ENCODE measurements around the gene MYO1D. TPM values are rescaled to one million over a fixed set of nuclear protein-coding genes. Genes with fewer than 3 reads are reported as not detected.

The MYO1D gene
- total RNA-seq, 1 donor from 2014 or later = 48.8 TPM

DNA sequence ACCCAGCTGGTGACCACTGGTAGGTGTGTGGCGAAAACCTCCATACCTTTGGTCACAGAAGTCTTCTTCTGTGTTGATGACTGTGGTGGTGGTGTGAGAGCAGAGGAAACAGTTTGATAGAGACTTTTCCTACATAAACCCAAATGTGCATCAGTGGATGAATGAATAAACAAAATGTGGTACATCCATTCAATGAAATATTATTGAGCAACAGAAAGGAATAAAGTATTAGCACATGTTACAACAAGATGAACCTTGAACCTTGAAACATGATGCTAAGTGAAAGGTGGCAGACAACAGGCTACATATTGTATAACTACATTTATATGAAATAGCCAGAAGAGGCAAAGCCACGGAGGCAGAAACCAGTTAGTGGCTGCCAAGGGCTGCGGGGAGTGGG, 374.9 kb downstream of the MYO1D start:
- no peak for DNase-seq

DNA sequence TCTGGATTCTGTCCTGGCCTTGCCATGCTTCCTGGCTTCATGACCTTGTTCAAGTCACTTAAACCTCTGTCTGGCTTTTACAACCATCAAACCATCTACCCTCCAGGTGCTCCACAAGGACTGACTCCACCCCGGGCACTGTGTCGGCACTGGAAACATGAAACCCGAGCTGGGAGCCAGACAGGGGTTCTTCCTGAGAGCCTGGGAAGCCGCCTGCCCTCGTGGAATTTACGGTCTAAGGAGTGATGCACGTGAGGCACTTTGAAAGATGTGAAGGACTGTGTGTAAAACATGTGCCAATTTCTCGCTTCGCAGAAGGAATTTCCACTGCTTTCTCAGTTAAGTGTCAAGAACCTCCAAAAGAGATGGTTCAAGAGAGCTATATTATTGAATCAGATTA, 378.5 kb downstream of the MYO1D start:
- DNase-seq = no peak

DNA sequence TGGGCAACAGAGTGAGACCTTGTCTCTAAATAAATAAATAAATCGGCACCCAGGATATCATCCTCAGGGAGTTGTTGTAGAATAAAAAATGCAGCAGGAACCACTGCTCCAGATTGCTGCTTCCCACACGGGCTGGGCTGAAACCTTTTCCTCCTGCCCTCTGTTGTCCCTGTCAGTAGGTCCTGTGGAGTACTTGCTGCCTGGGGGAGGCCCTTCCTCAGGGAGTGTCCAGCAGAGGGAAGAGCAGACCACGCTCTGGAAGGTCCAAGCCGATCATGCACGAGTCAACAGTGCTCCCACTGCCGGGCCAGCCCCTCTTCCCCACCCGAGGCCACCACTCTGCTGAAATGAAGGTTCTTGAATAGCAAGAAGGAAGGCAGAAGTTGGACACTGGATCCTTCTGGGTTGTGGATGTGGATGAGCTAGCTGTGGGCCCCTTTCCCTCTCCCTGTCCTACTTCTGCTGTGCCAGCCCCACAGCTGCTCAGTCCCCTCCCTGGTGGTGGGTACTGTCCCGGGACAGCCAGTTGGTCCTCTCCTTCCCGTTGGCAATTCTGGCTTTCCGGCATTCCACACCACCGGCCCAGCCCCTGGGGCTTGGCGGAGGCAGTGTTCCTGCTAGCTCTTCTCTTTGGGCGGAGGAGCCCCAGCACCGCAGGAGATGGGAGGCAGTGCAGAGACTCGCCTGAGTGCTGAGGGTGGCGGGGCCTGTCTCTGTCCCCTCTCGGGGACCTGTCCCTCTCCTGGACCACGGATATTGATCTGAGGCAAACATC, 379.3 kb downstream of the MYO1D start:
- DNase-seq = peak; percentile 25

DNA sequence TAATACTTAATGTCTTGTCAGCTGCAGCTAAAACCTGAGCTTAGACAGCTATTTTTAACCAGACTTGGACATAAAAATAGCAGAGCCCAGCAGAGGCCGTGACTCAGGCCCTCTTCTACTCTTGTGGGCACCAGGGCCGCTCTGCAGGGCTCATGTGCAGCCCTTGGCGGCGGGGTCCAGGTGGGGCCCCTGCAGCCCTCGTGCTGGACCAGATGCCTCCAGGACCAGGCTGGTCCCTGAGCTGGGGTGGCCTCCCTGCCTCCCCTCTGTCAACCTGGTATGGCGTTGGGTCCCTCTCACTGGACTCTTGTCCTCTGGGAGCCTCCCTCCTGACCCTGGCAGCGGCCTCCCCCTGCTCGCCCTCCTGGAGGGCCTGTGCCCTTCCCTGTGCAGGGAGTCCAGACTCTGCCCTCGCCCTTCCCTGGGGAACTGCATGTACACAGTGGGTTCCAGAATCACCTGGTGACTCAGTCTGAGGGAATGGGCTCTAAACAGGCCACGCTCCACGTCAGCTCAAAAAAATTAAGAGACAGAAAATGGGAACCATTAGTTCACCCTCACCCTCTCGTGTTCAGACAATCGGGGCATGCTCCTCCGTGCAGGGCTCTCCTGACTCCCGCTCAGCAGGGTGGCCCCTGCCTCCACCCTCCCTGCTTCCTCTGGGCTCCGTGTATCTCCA, 380.4 kb downstream of the MYO1D start:
- no peak for DNase-seq

- DNase-seq = peak; percentile 54
Measured at GRCh38 chr17:32495359-32496231, 381.3 kb downstream of the MYO1D start.

DNA sequence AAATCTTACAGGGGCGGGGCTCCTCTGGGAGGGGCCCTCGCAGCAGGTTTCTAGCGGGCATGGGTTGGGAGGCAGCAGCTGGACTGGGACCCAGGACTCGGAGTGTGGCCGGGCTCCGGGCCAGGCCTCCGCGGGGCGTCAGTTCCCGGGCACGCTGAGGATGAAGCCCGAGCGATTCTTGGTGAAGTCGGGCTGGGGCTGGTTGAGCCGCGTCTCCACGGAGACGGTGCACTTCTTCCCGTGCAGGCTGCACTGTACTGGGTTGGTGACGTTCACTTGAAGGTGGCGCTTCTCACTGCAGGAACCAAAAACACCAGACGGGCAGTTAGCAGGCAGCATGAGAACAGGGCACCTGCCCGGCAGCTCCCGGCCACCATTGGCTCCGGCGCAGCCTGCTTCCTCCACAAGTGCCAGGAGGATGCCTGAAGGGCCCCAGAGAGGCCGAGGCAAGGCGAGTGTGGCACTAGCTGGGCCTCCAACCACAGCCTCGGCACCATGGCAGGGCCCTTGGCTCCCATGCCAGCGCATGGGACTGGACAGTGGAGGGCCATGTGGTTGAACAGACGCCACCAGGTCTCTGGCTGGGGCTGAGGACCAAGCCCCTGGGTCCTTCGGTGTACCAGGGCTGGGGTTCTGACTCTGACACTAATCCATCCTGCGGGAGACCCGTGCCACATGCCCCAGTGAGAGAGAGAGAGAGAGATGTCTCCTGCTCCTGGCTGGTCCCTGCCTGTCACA, 382.1 kb downstream of the MYO1D start:
- DNase-seq = no peak

DNA sequence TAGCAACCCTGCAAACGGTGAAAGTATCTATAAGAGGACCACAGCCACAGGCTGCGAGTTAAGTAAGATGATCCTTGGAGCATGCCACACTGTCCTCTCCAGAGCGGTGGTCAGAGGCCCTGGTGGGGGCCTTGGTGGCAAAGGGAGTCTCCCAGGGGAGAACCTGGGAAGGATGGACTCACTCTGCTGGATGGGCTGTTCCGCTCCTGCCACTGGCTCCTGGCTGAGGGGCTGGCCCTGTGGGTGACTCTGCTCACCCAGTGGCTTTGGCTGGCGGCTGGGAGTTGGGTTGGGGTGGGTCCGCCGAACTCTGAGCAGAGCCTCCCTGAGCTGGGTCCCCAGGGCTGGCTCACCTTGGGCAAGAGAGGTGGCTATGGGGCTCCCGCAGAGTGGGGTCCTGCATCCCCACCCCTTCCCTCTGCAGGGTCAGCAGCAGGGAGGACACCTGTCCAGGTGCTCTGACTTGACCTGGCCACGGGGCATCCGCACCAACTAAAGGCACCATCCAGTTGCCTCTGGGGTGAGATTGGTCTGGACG, 382.9 kb downstream of the MYO1D start:
- no peak for DNase-seq

DNA sequence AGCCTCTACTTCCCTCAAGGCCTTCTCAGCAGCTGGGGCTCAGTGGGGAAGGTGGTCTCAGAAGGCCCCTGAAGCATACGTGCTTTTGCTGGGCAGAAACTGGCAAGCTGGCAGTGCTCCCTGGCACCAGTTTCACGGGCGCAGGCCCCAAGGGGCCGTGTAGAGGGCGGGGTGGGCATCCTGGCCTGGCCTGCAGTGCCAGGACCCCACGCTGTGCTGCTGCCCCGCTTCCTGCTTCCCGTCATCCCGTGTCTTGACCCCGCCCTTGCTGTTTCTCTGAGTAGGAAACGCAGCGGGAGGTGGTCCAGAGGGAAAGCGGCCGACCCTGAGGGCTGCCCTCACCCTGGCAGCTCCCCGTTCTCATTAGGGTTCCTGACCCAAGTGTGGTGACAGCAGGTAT, 383.4 kb downstream of the MYO1D start:
- DNase-seq = no peak

- no peak for DNase-seq
Measured at GRCh38 chr17:32492648-32493289, 384.2 kb downstream of the MYO1D start.

DNA sequence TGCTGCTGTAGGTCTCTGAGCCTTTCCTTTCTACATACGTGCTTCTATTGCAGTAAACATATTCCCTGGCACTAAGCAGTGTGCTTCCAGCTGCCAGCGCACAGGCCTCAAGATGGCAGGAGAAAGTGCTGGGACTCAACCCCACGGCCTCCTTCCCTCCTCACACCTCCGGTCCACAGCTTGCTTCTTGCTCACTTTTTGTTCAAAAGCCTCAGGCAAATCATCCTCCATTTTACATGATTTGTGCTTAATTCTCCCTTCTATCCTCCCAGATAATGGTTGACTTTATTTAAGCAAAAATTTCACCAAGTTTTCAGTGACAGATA, 384.7 kb downstream of the MYO1D start:
- DNase-seq = no peak

- no peak for DNase-seq
Measured at GRCh38 chr17:32491371-32492263, 385.3 kb downstream of the MYO1D start.

DNA sequence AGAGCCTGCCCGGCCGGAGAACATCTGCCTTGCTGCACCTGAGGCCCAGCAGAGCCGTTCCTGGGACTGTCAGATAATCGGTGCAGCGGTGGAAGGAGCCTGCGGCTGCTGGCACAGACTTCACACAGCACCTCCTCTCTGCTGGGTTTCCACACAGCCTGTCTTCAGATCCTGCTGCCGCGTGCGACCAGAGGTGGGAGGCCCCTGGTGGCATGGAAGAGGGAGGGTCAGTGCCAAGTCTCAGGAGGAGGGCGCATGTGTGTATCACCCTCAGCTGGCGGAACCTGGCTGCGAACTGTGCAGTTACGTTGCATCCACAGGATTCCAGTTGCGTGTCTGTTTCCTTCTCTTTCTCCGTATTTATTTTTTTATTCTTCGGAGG, 386.8 kb downstream of the MYO1D start:
- no peak for DNase-seq

GRCh38 chr17:32489320-32490100, 387.4 kb downstream of the MYO1D start:
- no peak for DNase-seq

GRCh38 chr17:32488604-32489180, 388.2 kb downstream of the MYO1D start:
- DNase-seq = no peak

DNA sequence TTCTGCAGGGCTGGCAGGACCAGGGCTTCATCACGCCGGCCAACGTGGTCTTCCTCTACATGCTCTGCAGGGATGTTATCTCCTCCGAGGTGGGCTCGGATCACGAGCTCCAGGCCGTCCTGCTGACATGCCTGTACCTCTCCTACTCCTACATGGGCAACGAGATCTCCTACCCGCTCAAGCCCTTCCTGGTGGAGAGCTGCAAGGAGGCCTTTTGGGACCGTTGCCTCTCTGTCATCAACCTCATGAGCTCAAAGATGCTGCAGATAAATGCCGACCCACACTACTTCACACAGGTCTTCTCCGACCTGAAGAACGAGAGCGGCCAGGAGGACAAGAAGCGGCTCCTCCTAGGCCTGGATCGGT, 388.8 kb downstream of the MYO1D start:
- no peak for DNase-seq

DNA sequence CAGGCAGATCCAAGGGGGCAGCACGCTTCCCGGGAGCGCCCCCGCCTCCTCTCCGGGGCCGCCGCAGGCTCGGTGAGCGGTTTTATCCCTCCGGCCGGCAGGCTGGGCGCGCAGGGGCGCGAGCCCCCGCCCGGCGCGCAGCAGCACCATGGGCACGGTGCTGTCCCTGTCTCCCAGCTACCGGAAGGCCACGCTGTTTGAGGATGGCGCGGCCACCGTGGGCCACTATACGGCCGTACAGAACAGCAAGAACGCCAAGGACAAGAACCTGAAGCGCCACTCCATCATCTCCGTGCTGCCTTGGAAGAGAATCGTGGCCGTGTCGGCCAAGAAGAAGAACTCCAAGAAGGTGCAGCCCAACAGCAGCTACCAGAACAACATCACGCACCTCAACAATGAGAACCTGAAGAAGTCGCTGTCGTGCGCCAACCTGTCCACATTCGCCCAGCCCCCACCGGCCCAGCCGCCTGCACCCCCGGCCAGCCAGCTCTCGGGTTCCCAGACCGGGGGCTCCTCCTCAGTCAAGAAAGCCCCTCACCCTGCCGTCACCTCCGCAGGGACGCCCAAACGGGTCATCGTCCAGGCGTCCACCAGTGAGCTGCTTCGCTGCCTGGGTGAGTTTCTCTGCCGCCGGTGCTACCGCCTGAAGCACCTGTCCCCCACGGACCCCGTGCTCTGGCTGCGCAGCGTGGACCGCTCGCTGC, 389.3 kb downstream of the MYO1D start:
- DNase-seq = peak; percentile 35

DNA sequence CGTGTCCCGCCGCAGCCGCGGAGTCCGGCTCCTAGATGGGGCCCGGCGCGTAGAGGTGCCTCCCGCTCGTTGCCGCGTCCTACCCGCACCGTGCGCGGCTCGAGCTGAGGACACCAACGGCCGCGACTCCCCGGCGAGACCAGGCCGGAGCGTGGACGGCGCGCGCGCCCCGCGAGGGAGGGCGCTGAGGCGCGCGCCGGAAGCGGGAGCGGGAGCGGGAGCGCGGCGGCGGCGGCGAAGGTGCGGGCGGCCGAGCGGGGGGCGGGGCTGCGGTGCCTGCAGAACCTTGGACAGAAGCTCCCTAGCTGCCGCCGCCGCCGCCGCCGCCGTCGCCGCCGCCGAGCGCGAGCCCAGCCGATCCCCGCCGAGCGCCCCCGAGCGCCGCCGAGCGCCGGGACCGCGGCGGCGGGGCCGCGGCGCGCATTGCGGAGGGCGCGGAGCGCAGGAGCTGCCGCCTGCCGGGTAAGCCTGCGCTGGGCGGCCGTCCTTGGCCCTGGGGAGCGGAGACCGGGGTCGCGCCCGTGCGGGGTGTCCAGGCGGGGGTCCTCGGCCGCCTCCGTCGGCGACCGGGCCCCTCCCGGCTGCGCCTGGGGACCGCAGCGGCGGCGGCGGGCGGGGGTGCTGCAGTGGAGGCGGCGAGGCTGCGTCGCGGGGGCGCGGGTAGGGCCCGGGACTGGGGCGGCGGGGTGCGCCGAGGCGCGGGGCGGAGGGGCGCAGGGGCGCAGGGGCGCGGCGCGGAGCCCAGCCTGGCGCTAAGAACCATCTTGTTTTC, 390.0 kb downstream of the MYO1D start, which contains the start of gene CDK5R1:
Gene CDK5R1 (plus strand): TSS at position 293 of the 772 bp plus-strand sequence. CDS start 628 bp downstream, outside the sequence.
- peak; percentile 79 for DNase-seq

- DNase-seq = peak; percentile 86
Measured at GRCh38 chr17:32486111-32486700, 390.7 kb downstream of the MYO1D start.
